ENCODE data around the gene GPS2.

GRCh38 chr17:7329374-7329996 lies 14.3 kb upstream of the GPS2 start:
- TF ChIP-seq, protein P1, sequence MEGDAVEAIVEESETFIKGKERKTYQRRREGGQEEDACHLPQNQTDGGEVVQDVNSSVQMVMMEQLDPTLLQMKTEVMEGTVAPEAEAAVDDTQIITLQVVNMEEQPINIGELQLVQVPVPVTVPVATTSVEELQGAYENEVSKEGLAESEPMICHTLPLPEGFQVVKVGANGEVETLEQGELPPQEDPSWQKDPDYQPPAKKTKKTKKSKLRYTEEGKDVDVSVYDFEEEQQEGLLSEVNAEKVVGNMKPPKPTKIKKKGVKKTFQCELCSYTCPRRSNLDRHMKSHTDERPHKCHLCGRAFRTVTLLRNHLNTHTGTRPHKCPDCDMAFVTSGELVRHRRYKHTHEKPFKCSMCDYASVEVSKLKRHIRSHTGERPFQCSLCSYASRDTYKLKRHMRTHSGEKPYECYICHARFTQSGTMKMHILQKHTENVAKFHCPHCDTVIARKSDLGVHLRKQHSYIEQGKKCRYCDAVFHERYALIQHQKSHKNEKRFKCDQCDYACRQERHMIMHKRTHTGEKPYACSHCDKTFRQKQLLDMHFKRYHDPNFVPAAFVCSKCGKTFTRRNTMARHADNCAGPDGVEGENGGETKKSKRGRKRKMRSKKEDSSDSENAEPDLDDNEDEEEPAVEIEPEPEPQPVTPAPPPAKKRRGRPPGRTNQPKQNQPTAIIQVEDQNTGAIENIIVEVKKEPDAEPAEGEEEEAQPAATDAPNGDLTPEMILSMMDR (IDR thresholded peaks at IDR 0.05), result peak in 2 of 4 experiments; percentile 7 to 14
- peak; percentile 62 to 91 for TF ChIP-seq POLR2A (IDR thresholded peaks at IDR 0.05)

All from uterus (tissue), 2 donors.